GM19397 (cell line): ENCODE measurements around the gene PCDHB5.
"Not testable (repeated sequence)": the region's sequence is repeated elsewhere in the genome, so short reads cannot be mapped to it uniquely, and the experiment has no call there.

ENCODE experiments used
- ATAC-seq: cut with Tn5 transposase; IDR thresholded peaks from one replicate; pipeline ENCODE4 v1.9.1; 2021; ENCODE audit warnings: mild to moderate bottlenecking, moderate library complexity; ENCODE audit not compliant: unreplicated experiment

PCDHB5 gene

DNA sequence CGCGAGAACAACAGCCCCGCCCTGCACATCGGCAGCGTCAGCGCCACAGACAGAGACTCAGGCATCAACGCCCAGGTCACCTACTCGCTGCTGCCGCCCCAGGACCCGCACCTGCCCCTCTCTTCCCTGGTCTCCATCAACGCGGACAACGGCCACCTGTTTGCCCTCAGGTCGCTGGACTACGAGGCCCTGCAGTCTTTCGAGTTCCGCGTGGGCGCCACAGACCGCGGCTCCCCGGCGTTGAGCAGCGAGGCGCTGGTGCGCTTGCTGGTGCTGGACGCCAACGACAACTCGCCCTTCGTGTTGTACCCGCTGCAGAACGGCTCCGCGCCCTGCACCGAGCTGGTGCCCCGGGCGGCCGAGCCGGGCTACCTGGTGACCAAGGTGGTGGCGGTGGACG, 16.6 kb downstream of the PCDHB5 start:
- ATAC-seq: not testable (repeated sequence)

- ATAC-seq: not testable (repeated sequence)
Measured at GRCh38 chr5:141152096-141152495, 17.1 kb downstream of the PCDHB5 start.

DNA sequence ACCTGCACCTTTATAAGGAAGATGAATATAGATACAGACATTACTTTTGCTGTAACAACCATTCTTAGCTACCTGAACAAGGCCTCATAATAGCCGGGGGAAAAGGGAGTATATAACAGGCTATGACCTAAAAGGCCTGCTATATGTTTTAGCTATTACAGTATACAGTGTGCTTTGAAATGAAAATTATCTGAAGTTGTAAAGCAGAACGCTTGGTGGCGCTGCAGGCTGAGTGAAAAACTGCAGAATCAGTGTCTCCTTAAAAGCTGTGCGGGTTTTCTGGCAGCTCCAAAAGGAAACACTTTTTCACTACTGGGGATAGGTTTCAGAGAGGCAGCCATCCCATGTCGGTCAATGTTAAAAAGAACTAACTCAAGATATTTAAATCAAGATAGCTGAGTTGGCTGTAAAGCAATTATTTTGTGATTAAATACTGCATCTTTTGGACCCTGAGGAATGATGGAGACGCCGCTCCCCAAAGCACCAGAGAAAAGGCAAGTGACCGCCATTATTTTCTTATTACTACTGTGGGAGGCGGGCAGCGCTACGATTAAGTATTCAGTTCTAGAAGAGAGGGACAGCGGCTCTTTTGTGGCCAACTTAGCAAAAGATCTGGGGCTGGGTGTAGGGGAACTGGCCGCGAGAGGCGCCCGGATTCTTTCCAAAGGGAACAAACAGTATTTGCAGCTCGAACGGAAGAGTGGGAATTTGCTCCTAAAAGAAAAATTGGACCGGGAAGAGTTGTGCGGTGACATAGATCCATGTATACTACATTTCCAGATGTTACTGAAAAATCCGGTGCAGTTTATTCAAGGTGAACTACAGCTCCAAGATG, 20.8 kb downstream of the PCDHB5 start:
- no peak for ATAC-seq

- not testable (repeated sequence) for ATAC-seq
Measured at GRCh38 chr5:141157356-141157755, 22.4 kb downstream of the PCDHB5 start.

DNA sequence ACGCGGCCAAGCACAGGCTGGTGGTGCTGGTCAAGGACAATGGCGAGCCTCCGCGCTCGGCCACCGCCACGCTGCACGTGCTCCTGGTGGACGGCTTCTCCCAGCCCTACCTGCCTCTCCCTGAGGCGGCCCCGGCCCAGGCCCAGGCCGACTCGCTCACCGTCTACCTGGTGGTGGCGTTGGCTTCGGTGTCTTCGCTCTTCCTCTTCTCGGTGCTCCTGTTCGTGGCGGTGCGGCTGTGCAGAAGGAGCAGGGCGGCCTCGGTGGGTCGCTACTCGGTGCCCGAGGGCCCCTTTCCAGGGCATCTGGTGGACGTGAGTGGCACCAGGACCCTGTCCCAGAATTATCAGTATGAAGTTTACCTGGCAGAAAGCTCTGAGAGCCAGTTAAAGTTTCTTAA, 22.9 kb downstream of the PCDHB5 start:
- ATAC-seq: not testable (repeated sequence)

DNA sequence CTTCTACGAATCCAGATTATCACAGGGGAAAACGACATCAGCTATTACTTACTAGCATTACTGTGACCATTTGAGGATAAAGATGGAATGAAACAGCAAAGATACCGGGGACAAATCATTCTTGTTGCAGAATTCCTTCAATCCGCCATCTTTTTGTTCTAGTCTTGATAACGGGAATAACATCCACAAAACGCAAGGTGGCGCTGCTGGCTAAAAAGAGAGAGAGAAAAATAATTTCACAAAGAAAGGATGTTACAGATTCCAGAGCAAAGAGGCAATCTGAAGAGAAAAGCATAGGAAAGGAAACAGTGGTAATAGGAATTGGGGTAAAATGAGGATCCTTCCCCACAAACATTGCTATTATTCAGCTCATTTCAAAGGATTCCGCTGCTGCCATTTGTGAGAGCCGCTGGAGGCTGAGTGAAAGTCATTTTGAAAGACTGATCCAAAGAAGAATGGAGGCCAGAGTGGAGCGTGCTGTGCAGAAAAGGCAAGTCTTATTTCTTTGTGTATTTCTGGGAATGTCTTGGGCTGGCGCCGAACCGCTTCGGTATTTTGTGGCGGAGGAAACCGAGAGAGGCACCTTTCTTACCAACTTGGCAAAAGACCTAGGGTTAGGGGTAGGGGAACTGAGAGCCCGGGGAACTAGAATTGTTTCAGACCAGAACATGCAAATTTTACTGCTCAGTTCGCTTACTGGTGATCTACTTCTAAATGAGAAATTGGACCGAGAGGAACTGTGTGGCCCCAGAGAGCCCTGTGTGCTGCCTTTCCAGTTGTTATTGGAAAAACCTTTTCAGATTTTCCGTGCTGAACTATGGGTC, 37.6 kb downstream of the PCDHB5 start, which contains the start of gene PCDHB7:
Gene PCDHB7, plus strand, starts transcription at position 264 of the 824 bp plus-strand sequence. Its CDS starts 192 bp downstream, at position 456.
- no peak for ATAC-seq

GRCh38 chr5:141174291-141175104, 39.5 kb downstream of the PCDHB5 start:
- ATAC-seq: not testable (repeated sequence)

DNA sequence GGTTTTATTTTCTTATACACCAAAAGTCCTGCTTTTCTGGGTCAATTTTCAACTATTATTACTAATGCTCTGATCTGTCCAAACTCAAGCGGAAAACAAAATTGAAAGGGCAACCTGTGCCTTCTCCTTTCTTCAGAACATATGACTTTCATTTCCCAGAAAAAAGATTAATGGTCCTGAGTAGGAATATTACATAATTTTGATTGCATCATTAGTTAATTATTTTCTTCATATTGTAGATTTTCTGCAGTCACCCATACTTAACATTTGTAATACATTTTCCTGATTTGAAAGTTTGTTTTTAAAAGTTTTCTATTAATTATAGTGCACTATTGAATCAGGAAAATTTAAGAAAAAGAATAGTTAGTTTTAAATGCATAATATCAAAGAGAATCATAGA, 40.9 kb downstream of the PCDHB5 start:
- ATAC-seq: no peak

DNA sequence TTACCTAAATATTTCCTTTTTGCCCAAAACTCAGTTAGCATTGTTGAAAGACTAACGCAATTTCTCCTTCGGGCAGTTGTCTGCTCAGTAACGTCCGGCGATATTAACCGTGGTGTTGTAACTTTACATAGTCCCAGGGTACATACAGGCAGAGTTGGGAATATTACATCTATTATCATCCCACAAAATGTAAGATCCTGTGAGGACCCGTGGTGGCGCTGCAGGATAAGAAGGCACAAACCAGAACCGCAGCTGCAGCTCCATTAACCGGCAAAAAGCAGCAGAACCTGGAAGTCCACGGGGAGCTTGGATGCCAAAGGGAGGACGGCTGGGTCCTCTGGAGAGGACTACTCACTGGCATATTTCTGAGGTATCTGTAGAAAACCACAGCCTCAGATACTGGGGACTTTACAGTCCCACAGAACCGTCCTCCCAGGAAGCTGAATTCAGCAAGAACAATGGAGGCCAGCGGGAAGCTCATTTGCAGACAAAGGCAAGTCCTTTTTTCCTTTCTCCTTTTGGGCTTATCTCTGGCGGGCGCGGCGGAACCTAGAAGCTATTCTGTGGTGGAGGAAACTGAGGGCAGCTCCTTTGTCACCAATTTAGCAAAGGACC, 42.7 kb downstream of the PCDHB5 start, which contains the start of gene PCDHB8:
Gene PCDHB8, plus strand, starts transcription at position 214 of the 615 bp plus-strand sequence. Its CDS starts 245 bp downstream, at position 459.
- ATAC-seq: not testable (repeated sequence)

DNA sequence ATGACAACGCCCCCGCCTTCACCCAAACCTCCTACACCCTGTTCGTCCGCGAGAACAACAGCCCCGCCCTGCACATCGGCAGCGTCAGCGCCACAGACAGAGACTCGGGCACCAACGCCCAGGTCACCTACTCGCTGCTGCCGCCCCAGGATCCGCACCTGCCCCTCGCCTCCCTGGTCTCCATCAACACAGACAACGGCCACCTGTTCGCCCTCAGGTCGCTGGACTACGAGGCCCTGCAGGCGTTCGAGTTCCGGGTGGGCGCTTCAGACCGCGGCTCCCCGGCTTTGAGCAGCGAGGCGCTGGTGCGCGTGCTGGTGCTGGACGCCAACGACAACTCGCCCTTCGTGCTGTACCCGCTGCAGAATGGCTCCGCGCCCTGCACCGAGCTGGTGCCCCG, 44.4 kb downstream of the PCDHB5 start:
- ATAC-seq: not testable (repeated sequence)

- not testable (repeated sequence) for ATAC-seq
Measured at GRCh38 chr5:141179876-141180275, 44.9 kb downstream of the PCDHB5 start.

DNA sequence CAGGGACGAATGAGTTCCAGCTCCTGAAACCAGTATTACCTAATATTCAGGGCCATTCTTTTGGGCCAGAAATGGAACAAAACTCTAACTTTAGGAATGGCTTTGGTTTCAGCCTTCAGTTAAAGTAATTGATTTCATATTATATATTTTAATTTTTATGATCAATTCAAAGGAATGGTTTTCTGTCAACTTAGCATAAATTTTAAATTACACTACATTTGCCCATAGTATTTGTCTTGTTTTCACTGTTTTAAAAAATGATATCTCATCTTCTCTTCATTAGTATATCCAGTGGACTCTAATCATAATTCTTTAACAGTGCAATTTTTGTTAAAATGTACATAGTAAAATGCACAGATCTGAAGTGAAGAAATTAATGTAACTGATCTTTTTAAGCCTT, 45.3 kb downstream of the PCDHB5 start:
- no peak for ATAC-seq

DNA sequence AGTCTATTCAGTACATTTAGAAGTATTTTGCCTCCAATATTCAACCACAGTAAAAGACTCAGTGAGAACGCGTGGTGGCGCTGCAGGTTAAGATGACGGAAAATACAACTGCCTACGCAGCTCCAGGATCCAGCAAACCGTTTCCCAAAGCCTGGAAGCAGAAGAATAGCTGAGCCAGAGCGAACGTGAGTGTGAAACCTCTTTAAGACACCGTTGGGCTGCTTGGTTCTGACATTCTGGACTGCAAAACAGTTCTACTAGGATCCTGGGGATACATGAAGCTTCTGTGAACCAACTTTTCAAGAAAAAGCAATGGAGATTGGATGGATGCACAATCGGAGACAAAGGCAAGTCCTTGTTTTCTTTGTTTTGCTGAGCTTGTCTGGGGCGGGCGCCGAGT, 47.2 kb downstream of the PCDHB5 start, which contains the start of gene PCDHB16:
Gene PCDHB16, plus strand, starts transcription at position 140 of the 400 bp plus-strand sequence. Its CDS starts 173 bp downstream, at position 313.
- no peak for ATAC-seq

- not testable (repeated sequence) for ATAC-seq
Measured at GRCh38 chr5:141184117-141184855, 49.3 kb downstream of the PCDHB5 start.

DNA sequence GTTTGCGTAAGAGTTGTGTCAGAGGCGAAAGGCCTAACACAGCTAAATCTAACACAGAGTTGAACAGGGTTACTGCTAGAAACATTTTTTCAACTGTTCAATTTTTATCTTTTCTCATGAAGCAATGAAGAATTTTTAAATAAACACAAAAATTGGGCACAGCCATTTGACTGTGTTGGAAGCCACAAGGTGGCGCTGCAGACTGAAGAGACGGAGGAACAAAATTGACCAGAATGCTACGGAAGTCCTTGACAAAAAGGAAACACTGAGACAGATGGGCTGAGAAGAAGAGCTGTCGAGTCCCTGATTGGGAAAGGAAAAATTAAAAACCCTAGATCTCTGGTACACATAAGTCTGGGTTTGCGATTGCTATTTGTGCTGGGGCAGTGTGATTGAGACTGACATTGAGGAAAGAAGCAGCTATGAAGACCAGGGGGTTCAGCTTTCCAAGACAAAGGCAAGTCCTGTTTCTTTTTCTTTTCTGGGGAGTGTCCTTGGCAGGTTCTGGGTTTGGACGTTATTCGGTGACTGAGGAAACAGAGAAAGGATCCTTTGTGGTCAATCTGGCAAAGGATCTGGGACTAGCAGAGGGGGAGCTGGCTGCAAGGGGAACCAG, 52.0 kb downstream of the PCDHB5 start, which contains the start of gene PCDHB9:
Gene PCDHB9, plus strand, starts transcription at position 265 of the 616 bp plus-strand sequence. Its CDS starts 158 bp downstream, at position 423.
- ATAC-seq: no peak
